GM21529 (cell line): Measurements from ENCODE around the gene LRRC61.
"Not testable (repeated sequence)": the region's sequence is repeated elsewhere in the genome, so short reads cannot be mapped to it uniquely, and the experiment has no call there.

Experiments
- ATAC-seq: cut with Tn5 transposase; IDR thresholded peaks from one replicate; pipeline ENCODE4 v1.9.1; 2021; ENCODE audit not compliant: unreplicated experiment

Gene LRRC61, protein sequence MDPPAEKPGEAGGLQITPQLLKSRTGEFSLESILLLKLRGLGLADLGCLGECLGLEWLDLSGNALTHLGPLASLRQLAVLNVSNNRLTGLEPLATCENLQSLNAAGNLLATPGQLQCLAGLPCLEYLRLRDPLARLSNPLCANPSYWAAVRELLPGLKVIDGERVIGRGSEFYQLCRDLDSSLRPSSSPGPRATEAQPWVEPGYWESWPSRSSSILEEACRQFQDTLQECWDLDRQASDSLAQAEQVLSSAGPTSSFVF

GRCh38 chr7:150322833-150323681 lies at the start of gene LRRC61, which contains the start of gene ACTR3C:
TSS of gene LRRC61 (plus strand) at chr7:150323355. CDS start at chr7:150336862, 13,507 bp downstream.
TSS of gene ACTR3C (minus strand) at chr7:150323545. CDS start at chr7:150295296, 28,249 bp downstream.
- ATAC-seq: peak; percentile 63

DNA sequence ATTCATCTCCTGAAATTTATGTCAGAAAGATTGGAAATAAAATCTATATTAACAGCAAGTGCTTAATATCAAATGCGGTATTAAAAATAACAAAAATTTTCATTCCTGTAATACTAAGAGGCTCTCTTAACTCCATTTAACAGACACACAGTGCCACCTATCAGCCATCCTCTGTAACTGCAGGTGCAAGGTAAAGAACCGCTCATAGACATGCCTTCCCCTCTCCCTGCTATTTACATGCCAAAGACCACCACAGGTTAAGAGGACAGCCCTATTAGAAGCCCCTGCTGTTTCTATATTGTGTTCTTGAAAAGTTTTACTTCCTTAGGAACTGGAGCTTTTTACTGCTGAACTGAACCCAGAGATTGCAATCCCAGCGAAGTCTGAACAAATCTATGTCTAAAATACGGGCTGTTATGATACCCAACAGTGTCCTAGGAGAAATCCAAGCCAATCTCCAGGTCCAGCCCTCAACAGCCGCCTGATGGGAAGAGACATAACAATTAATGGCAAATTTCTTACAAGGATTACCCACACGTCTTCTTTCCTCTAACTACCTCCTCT lies 46.9 kb upstream of the LRRC61 start:
- not testable (repeated sequence) for ATAC-seq

DNA sequence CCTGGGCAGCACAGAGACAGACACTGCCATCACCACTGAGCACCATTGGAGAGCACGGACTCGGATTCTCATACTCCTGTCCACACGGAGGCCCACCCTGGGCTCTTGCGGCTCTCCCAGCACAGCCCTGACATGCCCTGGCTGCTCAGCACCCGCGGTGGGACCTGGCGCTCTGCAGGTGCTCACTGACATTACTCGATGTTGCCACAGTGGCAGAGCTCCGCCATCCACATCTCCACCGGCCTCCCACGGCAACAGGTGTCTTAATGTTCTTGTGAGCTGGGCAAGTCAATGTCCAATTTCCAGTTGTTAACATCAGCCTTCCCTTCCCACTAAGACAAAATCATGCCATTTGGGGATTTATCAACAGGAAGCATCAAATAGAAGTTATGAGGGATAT lies 44.8 kb upstream of the LRRC61 start:
- ATAC-seq: not testable (repeated sequence)

DNA sequence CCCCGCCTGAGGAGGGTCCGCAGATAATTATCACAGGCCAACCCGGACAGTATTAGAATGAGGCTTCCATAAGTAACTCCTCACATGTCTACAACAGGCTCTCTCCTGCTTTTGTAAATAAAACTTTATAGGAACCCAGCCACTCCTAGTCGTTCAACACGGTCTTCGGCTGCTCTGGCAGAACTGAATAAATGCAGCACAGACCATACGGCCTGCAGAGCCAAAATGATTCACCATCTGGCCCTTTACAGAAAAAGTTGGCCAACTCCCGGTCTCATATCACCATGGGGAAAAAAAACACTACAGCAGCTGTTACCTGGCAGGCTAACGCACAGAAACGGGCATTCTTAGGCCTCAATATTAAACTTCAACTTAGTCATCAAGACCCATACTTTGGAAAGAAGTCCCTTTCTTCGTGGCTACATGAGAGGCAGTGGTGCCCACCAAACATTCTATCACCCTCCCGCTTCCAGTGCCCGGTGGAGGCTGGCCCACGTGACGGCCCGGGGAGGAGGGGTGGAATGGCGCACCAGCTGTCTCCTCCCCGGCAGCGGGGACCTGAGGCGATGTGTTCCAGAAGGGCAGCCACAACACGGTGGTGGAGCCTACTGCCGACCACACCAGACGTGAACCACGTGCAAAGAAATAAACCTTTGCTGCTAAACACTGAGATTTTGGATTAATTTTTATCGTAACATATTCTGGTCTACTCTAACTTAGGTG lies 41.3 kb upstream of the LRRC61 start:
- ATAC-seq: not testable (repeated sequence)

- ATAC-seq: not testable (repeated sequence)
Observed at GRCh38 chr7:150283111-150283510, 40.0 kb upstream of the LRRC61 start.

- ATAC-seq: not testable (repeated sequence)
Observed at GRCh38 chr7:150283608-150284007, 39.5 kb upstream of the LRRC61 start.

DNA sequence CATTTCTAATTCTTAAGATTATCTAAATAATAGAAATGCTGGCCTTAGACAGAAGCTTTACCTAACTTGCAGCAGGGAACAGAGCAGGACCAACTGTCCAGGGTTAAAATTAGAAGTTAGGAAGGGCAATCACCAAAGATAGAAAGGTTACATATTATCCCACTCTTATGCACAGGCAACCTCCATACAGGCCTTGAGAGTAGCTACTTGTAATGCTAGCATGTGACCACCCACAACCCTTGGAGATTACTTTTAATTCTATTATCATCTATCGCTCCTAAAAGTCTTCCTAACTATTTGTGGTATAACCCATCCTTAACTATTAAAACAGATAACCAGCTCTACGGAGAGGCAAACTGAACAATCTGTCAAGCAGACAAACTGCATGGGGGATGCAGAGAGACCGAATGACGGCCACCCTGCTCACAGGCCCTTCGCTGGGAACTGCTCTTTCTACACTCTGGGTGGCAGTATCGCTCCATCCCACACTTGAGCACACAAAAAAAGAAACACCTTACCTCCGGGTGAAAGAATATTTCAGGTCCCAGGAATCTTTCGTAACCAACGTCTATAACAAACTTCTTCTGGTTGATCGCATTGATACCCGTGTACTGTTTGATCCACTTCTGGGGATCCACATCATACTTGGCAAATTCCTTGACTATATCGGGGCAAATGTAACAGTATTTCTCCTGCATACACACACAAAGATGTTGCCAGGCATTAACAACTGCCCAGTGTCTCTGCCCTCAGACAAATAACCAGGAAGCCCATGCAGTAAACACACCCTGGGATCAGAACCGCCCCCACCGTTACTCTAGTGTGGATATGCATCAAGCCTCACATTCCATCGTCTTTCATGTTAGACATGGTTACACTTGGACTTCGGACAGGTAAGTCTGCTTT lies 37.1 kb upstream of the LRRC61 start:
- peak; percentile 82 for ATAC-seq

GRCh38 chr7:150287815-150288214 lies 35.3 kb upstream of the LRRC61 start:
- ATAC-seq: not testable (repeated sequence)

DNA sequence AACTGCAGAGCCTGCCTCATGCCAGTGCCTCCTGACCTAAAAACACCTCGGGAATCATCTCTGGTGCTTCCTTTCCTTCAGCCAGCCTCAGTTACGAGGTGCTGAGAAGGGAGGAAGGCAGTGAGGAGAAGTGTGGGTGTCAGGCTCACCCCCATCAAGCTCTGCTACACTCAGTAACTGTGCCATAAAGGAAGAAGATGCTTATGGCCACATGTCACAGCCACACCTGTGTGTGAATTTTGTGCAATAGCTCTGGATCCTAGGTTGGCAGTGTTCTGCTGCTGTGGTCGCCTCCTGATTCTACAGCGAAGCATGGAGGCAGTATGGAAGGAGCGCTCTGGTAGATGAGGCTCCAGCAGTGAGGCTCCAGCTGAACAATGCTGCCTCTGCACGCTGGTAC lies 34.3 kb upstream of the LRRC61 start:
- not testable (repeated sequence) for ATAC-seq

DNA sequence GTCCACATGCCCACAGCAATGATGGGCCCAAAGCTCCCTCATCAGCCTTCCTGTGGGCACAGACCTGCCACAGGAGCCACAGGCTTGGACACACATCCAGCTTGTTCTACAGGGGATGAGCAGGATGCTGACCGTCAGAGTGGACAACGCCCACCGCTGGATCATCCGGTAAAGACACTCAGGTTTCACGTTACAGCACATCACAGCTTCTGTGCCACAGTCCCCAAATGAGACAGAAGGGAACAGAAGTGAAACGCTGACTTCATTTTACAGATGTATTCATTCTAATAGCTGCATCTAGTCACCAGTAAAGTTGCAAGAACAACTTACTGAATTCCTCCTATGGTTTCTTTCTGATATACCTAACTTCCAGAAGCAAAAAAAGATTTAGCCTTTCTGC lies 32.8 kb upstream of the LRRC61 start:
- not testable (repeated sequence) for ATAC-seq

DNA sequence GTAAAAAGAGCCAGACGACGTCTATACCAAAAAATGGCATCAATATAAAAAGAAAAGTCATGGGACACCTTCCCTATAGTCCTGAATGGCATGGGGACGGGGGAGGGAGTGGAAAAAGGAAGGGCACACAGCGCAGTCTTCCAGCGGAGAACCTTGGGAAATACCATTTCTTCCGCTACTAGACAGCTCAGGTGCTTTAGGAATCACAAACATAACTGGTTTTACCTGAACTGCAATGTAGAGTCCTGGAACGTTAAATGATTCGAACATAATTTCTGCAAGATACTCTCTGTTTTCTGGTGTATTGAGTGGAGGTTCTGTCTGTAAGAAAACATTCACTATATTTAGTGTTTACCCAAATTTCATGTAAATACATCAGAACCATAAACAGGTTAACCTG lies 28.1 kb upstream of the LRRC61 start:
- not testable (repeated sequence) for ATAC-seq

DNA sequence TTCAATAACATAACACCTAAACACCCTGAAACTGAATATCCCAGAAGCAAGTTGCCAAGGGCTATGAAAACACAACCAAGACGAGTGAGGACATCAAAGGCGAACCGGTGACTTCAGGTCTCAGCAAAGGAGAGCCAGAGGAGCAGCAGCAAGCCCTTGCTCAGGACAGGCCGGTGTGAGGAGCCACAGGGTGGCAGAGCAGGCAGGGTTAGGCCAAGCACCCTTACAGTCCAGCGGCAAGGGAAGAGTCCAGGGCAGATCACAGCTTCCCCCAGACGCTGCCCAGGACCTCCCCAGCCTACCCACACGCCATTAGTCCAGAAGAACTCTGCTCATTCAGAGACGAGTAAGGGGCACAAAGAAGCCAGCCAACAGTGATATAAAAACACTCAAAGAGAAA lies 27.5 kb upstream of the LRRC61 start:
- ATAC-seq: not testable (repeated sequence)

- ATAC-seq: not testable (repeated sequence)
Observed at GRCh38 chr7:150296802-150297201, 26.4 kb upstream of the LRRC61 start.

GRCh38 chr7:150297978-150298377 lies 25.2 kb upstream of the LRRC61 start:
- ATAC-seq: not testable (repeated sequence)

DNA sequence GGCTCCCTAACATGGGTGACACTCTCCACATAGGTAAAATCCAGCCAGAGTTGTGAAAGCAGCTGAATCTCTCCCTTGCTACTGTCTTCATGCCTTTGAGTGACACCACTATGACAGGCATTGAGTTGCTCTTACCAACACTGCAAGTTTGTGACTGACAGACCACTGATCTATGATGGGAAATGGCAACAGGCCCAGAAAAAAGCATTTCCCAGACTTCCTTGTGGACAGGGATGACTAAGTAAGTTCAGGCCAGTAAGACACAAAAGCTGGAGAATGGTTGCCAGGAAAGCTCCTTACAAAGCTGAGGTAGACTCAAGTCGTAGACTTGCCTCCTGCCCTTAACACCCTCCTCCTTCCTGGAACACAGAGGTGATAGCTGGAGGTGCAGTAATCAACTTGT lies 20.2 kb upstream of the LRRC61 start:
- ATAC-seq: not testable (repeated sequence)

DNA sequence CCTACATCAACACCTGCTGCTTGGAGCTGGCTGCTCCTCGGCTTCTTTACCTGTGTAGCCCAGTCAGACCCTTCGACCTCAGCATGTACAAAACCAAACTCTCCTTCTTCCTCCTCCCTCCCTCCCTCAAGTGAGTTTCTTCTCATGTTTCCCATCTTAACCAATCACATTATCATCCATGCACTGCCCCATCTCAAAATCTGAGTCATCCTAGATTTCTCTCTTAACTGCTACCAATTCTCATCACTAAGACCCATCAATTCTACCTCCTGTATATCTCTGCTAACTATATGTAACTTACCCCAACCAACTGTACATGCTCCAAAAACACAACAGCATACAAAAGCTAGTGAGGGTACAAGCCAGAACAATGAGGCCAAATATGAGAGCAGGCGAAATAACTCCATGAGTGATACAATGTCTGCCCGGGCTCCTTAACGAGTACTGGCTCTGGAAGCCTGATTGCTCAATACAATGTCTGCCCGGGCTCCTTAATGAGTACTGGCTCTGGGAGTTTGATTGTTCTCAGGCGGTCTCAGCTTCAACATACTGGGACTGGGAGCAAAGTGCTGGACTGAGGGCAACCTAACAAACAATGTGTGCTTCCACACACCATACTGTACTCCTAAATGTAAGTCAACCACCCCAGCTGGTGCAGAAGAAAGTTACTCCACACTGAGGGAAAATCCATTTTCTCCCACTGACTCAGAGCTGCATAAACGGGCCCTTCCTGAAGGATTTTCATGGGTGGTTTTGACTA lies 18.5 kb upstream of the LRRC61 start:
- not testable (repeated sequence) for ATAC-seq

DNA sequence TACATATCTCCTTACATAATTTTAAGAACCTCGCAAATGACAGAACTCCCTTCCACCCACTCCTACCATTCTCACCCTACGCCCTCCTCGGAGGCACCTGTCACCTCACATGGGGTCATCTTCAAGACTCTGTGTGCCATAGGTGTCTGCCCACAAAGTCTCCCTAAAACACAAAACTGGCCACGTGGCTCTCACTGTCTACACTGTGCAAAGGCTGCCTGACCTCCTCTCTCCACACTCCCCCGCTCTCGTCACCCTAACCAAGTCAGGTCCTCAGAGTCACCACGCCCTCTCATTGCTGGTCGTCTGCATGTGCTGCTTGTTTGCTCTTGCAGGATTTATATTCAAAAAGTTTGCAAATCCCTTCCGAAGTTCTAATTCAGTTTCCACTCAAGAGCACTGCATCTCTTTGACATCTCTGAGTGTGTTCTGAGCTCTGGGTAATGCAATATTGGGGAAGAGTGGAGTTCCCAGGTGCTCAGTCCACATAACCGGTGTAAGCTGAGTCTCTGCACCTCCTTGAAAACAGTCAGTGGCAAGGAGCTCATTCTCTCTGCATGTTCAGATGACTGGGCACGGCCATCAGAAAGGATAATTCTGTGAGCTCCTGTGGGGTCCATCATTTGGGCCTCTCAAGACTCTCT lies 17.8 kb upstream of the LRRC61 start:
- ATAC-seq: not testable (repeated sequence)

DNA sequence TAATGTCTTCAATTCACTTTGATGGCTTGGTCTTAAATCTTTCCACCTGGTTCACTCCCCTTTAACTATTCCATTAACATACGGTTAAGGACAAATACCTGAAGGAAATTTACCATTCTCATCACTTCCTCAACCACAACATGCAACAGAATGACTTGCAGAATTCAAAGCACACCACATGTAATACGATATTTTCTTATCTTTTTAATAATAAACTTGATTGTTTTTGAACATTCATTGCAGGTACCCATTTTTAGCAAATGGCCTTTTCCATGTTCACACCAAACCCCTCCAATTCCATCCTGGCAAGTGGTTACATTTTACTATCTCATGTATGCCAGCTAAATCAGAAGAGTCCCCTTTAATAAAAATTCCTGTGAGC lies 17.3 kb upstream of the LRRC61 start:
- ATAC-seq: not testable (repeated sequence)

DNA sequence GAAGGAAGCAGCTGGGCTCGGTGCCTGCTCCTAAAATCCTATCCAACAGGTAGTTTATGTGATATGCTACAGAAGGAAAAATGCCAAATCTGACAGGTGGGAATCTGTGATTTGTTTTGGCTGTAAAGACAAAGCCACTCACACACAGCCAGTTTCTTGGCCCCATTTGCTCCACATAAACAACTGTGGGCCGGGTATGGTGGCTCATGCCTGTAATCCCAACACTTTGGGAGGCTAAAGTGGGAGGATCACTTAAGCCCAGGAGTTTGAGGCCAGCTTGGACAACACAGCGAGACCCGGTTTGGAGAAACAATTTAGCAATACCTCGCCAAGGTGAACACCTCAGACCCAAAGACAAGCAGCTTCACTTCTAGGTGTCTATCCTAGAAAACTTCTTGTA lies 16.8 kb upstream of the LRRC61 start:
- not testable (repeated sequence) for ATAC-seq
